HepG2 (cell line): ENCODE measurements around the gene DDX46. TPM values are rescaled to one million over a fixed set of nuclear protein-coding genes. Genes with fewer than 3 reads are reported as not detected.
A peak's percentile ranks its signal among the peaks of the same experiment; 100 is the strongest.

Source experiments
- ARID2 ChIP-seq: sonication (generic); formaldehyde crosslinking; IDR thresholded peaks from 2 replicates; pipeline ENCODE4 v1.8.1; 2022; ENCODE audit warnings: mild to moderate bottlenecking, missing genetic modification reagents, borderline replicate concordance
- DPF2 ChIP-seq: sonication (generic); formaldehyde crosslinking; IDR thresholded peaks from 2 replicates; pipeline ENCODE4 v1.4.0; 2020; ENCODE audit warnings: mild to moderate bottlenecking, low read depth, missing genetic modification reagents, borderline replicate concordance
- EEA1 ChIP-seq: sonication (generic); formaldehyde crosslinking; IDR thresholded peaks from 2 replicates; pipeline ENCODE4 v1.5.1; 2020; ENCODE audit warnings: mild to moderate bottlenecking, missing genetic modification reagents, borderline replicate concordance
- FOXK2 ChIP-seq: fragments of 450-650 bp; IDR thresholded peaks from 2 replicates; pipeline ENCODE4 v1.6.1; 2016
- NFE2 ChIP-seq: sonication (generic); formaldehyde crosslinking; IDR thresholded peaks from 2 replicates; pipeline ENCODE4 v1.4.0; 2020; ENCODE audit warnings: missing genetic modification reagents
- PHF21A ChIP-seq: sonication (generic); formaldehyde crosslinking; IDR thresholded peaks from 2 replicates; pipeline ENCODE4 v1.5.0; 2020; ENCODE audit warnings: mild to moderate bottlenecking, missing genetic modification reagents
- REXO4 ChIP-seq: sonication (generic); formaldehyde crosslinking; IDR thresholded peaks from 2 replicates; pipeline ENCODE4 v1.8.0; 2022; ENCODE audit warnings: missing genetic modification reagents, mild to moderate bottlenecking, borderline replicate concordance
- SIN3A ChIP-seq: IDR thresholded peaks from 2 replicates; pipeline ENCODE4 v1.6.1; 2011; ENCODE audit warnings: low read depth, mild to moderate bottlenecking, control low read depth, low read length, borderline replicate concordance
- SMAD9 ChIP-seq: sonication (generic); formaldehyde crosslinking; IDR thresholded peaks from 2 replicates; pipeline ENCODE4 v1.5.1; 2020; ENCODE audit warnings: mild to moderate bottlenecking, missing genetic modification reagents
- SPEN ChIP-seq: sonication (generic); formaldehyde crosslinking; IDR thresholded peaks from 2 replicates; pipeline ENCODE4 v1.5.1; 2020; ENCODE audit warnings: low read depth, mild to moderate bottlenecking, missing genetic modification reagents
- ZNF230 ChIP-seq: sonication (generic); formaldehyde crosslinking; IDR thresholded peaks from 2 replicates; pipeline ENCODE4 v1.4.0; 2020; ENCODE audit warnings: mild to moderate bottlenecking, missing genetic modification reagents
- ZNF432 ChIP-seq: sonication (generic); formaldehyde crosslinking; IDR thresholded peaks from 2 replicates; pipeline ENCODE4 v1.5.0; 2020; ENCODE audit warnings: missing genetic modification reagents, mild to moderate bottlenecking, borderline replicate concordance
- polyA plus RNA-seq, 8 experiments: library from polyadenylated mRNA; depleted of rRNA in 3 of 8; stranded (reverse) in 7 of 8; unstranded in 1 of 8; fragments of >200 nt; fragmentation: Illumina TruSeq in 4 of 8; extraction: Trizol in 4 of 8; gene quantifications; 2 replicates each; pipeline versions ENCODE4 v1.2.1 to v1.2.3, GENCODE V29; 2011 to 2016; ENCODE audit warnings: low read depth in 4 of 8, missing spikeins in 1 of 8, mixed read lengths in 1 of 8; ENCODE audit not compliant: insufficient read depth in 1 of 8
- total RNA-seq, 5 experiments: library from RNA; depleted of rRNA; stranded (reverse); fragments of >200 nt; fragmentation: Illumina TruSeq; extraction: Trizol; gene quantifications; 2 replicates each; pipeline ENCODE4 v1.2.3, GENCODE V29; 2016; ENCODE audit warnings: low read depth in 1 of 5
- TF ChIP-seq, protein P1 (sequence below): sonication (generic); formaldehyde crosslinking; IDR thresholded peaks from 2 replicates; pipeline ENCODE4 v1.4.0; 2020; ENCODE audit warnings: mild to moderate bottlenecking, missing genetic modification reagents
- TF ChIP-seq, protein P2 (sequence below): IDR thresholded peaks from 2 replicates; pipeline ENCODE4 v1.6.1; 2016; ENCODE audit warnings: mild to moderate bottlenecking
- TF ChIP-seq, protein P3 (sequence below): sonication (generic); formaldehyde crosslinking; IDR thresholded peaks from 2 replicates; pipeline ENCODE4 v1.9.0; 2021; ENCODE audit warnings: missing genetic modification reagents, borderline replicate concordance
- TF ChIP-seq, protein P4 (sequence below): sonication (generic); formaldehyde crosslinking; IDR thresholded peaks from 2 replicates; pipeline ENCODE4 v1.9.0; 2021; ENCODE audit warnings: missing genetic modification reagents, borderline replicate concordance
- TF ChIP-seq, protein P5 (sequence below): sonication (generic); formaldehyde crosslinking; IDR thresholded peaks from 2 replicates; pipeline ENCODE4 v1.4.0; 2020; ENCODE audit warnings: missing genetic modification reagents

DDX46 gene
- total and polyA plus RNA-seq, 2 of the 13 experiments (the other 11 are each of a cell fraction or from before 2014, with no cell fraction given) = 27.3 to 59.3 TPM

DNA sequence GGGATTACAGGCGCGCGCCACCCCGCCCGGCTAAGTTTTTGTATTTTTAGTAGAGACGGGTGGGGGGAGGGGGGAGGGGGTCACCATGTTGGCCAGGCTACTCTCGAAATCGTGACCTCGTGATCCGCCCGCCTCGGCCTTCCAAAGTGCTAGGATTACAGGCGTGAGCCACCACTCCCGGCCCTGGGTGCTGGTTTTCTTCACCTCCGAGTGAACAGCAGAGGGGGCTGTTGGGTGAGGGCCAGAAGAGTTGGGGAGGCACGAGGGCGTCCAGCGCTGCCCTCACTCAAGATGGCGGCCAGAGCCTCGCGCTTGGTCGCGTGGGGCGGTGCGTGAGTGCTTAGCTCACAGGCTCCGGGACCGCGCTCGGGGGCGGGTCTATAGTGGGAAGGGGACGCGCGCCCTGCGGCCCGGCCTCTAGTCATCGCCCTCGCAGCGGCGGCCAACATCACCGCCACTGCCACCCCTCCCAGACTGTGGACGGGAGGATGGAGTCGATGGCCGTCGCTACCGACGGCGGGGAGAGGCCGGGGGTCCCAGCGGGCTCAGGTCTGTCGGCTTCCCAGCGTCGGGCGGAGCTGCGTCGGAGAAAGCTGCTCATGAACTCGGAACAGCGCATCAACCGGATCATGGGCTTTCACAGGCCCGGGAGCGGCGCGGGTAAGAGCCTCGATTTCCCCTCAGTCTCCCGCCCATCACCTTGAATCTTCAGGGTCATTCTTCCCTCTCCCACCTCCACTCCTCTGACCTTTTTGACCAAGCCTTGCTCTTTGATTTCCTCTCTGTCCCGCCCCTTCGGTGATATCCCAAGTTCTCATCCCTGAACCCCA lies 20.2 kb upstream of the DDX46 start, which contains the start of gene CAMLG (continued):
- TF ChIP-seq ARID2 (CRISPR knock-in tag) (0 out of 2 replicates have a peak, but pooled peaks have one; percentile 57), ZNF230 (CRISPR knock-in tag) (peak; percentile 66; the same call in 1 of the 2 replicates), SMAD9 (CRISPR knock-in tag) (no peak), SIN3A (peak; percentile 76; the same call in 1 of the 2 replicates), REXO4 (CRISPR knock-in tag) (no peak), PHF21A (peak; percentile 83), NFE2 (CRISPR knock-in tag) (no peak), ZNF432 (CRISPR knock-in tag) (no peak), DPF2 (no peak; the same call in 1 of the 2 replicates), SPEN (CRISPR knock-in tag) (peak; percentile 95), FOXK2 (no peak), EEA1 (CRISPR knock-in tag) (peak; percentile 43; the same call in 1 of the 2 replicates)
- TF ChIP-seq, protein P1, sequence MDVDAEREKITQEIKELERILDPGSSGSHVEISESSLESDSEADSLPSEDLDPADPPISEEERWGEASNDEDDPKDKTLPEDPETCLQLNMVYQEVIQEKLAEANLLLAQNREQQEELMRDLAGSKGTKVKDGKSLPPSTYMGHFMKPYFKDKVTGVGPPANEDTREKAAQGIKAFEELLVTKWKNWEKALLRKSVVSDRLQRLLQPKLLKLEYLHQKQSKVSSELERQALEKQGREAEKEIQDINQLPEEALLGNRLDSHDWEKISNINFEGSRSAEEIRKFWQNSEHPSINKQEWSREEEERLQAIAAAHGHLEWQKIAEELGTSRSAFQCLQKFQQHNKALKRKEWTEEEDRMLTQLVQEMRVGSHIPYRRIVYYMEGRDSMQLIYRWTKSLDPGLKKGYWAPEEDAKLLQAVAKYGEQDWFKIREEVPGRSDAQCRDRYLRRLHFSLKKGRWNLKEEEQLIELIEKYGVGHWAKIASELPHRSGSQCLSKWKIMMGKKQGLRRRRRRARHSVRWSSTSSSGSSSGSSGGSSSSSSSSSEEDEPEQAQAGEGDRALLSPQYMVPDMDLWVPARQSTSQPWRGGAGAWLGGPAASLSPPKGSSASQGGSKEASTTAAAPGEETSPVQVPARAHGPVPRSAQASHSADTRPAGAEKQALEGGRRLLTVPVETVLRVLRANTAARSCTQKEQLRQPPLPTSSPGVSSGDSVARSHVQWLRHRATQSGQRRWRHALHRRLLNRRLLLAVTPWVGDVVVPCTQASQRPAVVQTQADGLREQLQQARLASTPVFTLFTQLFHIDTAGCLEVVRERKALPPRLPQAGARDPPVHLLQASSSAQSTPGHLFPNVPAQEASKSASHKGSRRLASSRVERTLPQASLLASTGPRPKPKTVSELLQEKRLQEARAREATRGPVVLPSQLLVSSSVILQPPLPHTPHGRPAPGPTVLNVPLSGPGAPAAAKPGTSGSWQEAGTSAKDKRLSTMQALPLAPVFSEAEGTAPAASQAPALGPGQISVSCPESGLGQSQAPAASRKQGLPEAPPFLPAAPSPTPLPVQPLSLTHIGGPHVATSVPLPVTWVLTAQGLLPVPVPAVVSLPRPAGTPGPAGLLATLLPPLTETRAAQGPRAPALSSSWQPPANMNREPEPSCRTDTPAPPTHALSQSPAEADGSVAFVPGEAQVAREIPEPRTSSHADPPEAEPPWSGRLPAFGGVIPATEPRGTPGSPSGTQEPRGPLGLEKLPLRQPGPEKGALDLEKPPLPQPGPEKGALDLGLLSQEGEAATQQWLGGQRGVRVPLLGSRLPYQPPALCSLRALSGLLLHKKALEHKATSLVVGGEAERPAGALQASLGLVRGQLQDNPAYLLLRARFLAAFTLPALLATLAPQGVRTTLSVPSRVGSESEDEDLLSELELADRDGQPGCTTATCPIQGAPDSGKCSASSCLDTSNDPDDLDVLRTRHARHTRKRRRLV = peak; percentile 88
- TF ChIP-seq, protein P2, sequence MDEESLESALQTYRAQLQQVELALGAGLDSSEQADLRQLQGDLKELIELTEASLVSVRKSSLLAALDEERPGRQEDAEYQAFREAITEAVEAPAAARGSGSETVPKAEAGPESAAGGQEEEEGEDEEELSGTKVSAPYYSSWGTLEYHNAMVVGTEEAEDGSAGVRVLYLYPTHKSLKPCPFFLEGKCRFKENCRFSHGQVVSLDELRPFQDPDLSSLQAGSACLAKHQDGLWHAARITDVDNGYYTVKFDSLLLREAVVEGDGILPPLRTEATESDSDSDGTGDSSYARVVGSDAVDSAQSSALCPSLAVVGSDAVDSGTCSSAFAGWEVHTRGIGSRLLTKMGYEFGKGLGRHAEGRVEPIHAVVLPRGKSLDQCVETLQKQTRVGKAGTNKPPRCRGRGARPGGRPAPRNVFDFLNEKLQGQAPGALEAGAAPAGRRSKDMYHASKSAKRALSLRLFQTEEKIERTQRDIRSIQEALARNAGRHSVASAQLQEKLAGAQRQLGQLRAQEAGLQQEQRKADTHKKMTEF = peak; percentile 97
- TF ChIP-seq, protein P3, sequence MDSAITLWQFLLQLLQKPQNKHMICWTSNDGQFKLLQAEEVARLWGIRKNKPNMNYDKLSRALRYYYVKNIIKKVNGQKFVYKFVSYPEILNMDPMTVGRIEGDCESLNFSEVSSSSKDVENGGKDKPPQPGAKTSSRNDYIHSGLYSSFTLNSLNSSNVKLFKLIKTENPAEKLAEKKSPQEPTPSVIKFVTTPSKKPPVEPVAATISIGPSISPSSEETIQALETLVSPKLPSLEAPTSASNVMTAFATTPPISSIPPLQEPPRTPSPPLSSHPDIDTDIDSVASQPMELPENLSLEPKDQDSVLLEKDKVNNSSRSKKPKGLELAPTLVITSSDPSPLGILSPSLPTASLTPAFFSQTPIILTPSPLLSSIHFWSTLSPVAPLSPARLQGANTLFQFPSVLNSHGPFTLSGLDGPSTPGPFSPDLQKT (CRISPR knock-in tag) = no peak
- TF ChIP-seq, protein P4, sequence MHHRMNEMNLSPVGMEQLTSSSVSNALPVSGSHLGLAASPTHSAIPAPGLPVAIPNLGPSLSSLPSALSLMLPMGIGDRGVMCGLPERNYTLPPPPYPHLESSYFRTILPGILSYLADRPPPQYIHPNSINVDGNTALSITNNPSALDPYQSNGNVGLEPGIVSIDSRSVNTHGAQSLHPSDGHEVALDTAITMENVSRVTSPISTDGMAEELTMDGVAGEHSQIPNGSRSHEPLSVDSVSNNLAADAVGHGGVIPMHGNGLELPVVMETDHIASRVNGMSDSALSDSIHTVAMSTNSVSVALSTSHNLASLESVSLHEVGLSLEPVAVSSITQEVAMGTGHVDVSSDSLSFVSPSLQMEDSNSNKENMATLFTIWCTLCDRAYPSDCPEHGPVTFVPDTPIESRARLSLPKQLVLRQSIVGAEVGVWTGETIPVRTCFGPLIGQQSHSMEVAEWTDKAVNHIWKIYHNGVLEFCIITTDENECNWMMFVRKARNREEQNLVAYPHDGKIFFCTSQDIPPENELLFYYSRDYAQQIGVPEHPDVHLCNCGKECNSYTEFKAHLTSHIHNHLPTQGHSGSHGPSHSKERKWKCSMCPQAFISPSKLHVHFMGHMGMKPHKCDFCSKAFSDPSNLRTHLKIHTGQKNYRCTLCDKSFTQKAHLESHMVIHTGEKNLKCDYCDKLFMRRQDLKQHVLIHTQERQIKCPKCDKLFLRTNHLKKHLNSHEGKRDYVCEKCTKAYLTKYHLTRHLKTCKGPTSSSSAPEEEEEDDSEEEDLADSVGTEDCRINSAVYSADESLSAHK (CRISPR knock-in tag) = no peak
- TF ChIP-seq, protein P5, sequence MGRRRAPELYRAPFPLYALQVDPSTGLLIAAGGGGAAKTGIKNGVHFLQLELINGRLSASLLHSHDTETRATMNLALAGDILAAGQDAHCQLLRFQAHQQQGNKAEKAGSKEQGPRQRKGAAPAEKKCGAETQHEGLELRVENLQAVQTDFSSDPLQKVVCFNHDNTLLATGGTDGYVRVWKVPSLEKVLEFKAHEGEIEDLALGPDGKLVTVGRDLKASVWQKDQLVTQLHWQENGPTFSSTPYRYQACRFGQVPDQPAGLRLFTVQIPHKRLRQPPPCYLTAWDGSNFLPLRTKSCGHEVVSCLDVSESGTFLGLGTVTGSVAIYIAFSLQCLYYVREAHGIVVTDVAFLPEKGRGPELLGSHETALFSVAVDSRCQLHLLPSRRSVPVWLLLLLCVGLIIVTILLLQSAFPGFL = no peak
